CD4-positive, alpha-beta memory T cell (primary cell): ENCODE data around the gene SLC17A3. TPM values are rescaled to one million over a fixed set of nuclear protein-coding genes. Genes with fewer than 3 reads are reported as not detected.

Experiments
- CTCF ChIA-PET: fragments of 350-600 bp; sonication (Branson Sonifier 250); formaldehyde crosslinking; loops from one replicate; lab custom pipeline; 2021; ENCODE audit warnings: inconsistent platforms; ENCODE audit not compliant: partially characterized antibody; lab: Charles Lee
- POLR2A ChIA-PET: fragments of 350-600 bp; sonication (Branson Sonifier 250); formaldehyde crosslinking; loops from one replicate; lab custom pipeline; 2021; ENCODE audit not compliant: partially characterized antibody; lab: Charles Lee
- DNase-seq, 5 donors: peaks; one replicate each; pipeline versions ENCODE4 v3.0.0 to v3.0.0-alpha.2; 2020 to 2022; ENCODE audit warnings: mixed read lengths in 1 of 5
- H3K27ac ChIP-seq: one replicate; pipeline ENCODE4 v1.7.0; 2013; ENCODE audit warnings: low read depth, low read length
- H3K27me3 ChIP-seq: 2 replicates; pipeline ENCODE4 v1.7.0; 2013; ENCODE audit warnings: mild to moderate bottlenecking, low read length, moderate library complexity; ENCODE audit not compliant: insufficient read depth
- H3K36me3 ChIP-seq: 2 replicates; pipeline ENCODE4 v1.7.0; 2013; ENCODE audit warnings: mild to moderate bottlenecking, low read length, moderate library complexity; ENCODE audit not compliant: insufficient read depth
- H3K4me1 ChIP-seq: 2 replicates; pipeline ENCODE4 v1.7.0; 2013; ENCODE audit warnings: mild to moderate bottlenecking, low read length, moderate library complexity; ENCODE audit not compliant: insufficient read depth
- H3K4me3 ChIP-seq, 2 donors: one replicate each; pipeline ENCODE4 v1.7.0; 2013; ENCODE audit warnings: low read length in 2 of 2, mild to moderate bottlenecking in 1 of 2
- H3K9me3 ChIP-seq, 2 donors: one replicate each; pipeline ENCODE4 v1.7.0; 2013; ENCODE audit warnings: low read length in 2 of 2, control low read depth in 1 of 2; ENCODE audit not compliant: control insufficient read depth in 1 of 2
- H3K27ac Mint-ChIP-seq, 7 donors: one replicate each; pipeline ENCODE4 v1.8.0; 2020 to 2021; ENCODE audit warnings: mixed read lengths in 7 of 7, mild to moderate bottlenecking in 6 of 7, inconsistent platforms in 3 of 7, moderate library complexity in 3 of 7
- H3K27me3 Mint-ChIP-seq, 2 donors: one replicate each; pipeline ENCODE4 v1.8.0; 2020 to 2021; ENCODE audit warnings: mixed read lengths in 2 of 2
- H3K36me3 Mint-ChIP-seq, 2 donors: one replicate each; pipeline ENCODE4 v1.8.0; 2020 to 2021; ENCODE audit warnings: mixed read lengths in 2 of 2, inconsistent platforms in 1 of 2, mild to moderate bottlenecking in 1 of 2
- H3K4me1 Mint-ChIP-seq, 4 donors: one replicate each; pipeline ENCODE4 v1.8.0; 2020 to 2021; ENCODE audit warnings: mixed read lengths in 4 of 4, mild to moderate bottlenecking in 1 of 4
- H3K4me3 Mint-ChIP-seq, 8 donors: one replicate each; pipeline ENCODE4 v1.8.0; 2020 to 2021; ENCODE audit warnings: mixed read lengths in 8 of 8, mild to moderate bottlenecking in 7 of 8, moderate library complexity in 6 of 8, inconsistent platforms in 3 of 8
- H3K9me3 Mint-ChIP-seq, 8 donors: one replicate each; pipeline ENCODE4 v1.8.0; 2020 to 2021; ENCODE audit warnings: mixed read lengths in 8 of 8, mild to moderate bottlenecking in 5 of 8, inconsistent platforms in 3 of 8, moderate library complexity in 1 of 8
- intact Hi-C: fragments of 100-400 bp; cut with micrococcal nuclease; formaldehyde crosslinking; loops from one replicate; pipeline ENCODE4 v1.15.1; 2023
- polyA plus RNA-seq, 2 donors: library from polyadenylated mRNA; unstranded; fragments of 300-500 nt; fragmentation: Illumina TruSeq; gene quantifications; one replicate each; pipeline ENCODE4 v1.2.3, GENCODE V29; 2021
- total RNA-seq, 2 experiments: library from RNA; stranded (reverse); gene quantifications; one replicate each; pipeline ENCODE4 v1.2.3, GENCODE V29; 2021

The SLC17A3 gene
- total and polyA plus RNA-seq, 4 experiments from 2014 or later = 0.75 to 1.00 (median 0.81) TPM; not detected in 1

DNA sequence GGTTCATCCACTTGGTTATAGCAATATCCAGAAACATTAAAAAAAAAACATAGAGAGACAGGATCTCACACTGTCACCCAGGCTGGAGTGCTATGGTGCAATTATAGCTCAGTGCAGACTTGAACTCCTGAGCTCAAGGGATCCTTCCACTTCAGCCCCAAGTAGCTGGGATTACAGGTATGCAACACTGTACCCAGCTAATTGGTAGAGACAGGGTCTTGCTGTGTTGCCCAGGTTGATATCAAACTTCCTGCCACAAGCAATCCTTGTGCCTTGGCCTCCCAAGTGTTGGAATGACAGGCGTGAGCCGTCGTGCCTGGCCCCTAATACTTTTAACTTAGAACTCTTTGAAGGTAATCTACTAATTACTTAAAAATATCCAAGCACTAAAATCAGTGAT is 41.4 kb downstream of the SLC17A3 start:
- ChIA-PET POLR2A (no interaction called here), CTCF (no interaction called here)
- no peaks in the 10 kb centered on the region for H3K4me1 Mint-ChIP-seq
- Histone ChIP-seq H3K27me3 (no peaks in the 10 kb centered on the region), H3K9me3 (no peaks in the 10 kb centered on the region), H3K4me1 (no peaks in the 10 kb centered on the region), H3K36me3 (no peaks in the 10 kb centered on the region), H3K4me3 (no peak overlapping the region), H3K27ac (no peak overlapping the region)
- no peak for DNase-seq
- intact Hi-C loops = no loop called here
- H3K27ac Mint-ChIP-seq = no peak overlapping the region
- H3K36me3 Mint-ChIP-seq = no peaks in the 10 kb centered on the region
- H3K9me3 Mint-ChIP-seq = peaks cover 0 to 3% (median 0%) of the 10 kb centered on the region in 8 donors
- H3K4me3 Mint-ChIP-seq = no peak overlapping the region
- peaks cover 9 to 13% of the 10 kb centered on the region in 2 donors for H3K27me3 Mint-ChIP-seq

DNA sequence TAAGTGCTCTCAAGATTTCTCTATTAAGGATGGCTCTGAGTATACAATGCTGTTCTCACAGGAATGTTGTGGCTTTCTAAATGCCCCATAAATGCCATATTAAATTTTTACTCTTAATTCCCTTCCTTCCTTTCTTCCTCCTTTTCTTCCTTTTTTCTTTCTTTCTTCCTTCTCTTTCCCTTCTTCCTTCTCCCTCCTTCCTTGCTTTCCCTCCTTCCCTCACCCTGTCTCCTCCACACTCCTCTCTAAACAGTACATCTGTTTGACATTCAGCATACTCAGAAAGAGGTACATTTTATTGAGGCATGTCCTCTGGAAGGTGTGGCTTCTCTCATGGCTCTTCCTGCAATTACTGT is 41.8 kb downstream of the SLC17A3 start:
- no peaks in the 10 kb centered on the region for H3K27me3 ChIP-seq
- H3K4me3 ChIP-seq = no peak overlapping the region
- Mint-ChIP-seq H3K27ac (no peak overlapping the region), H3K4me1 (no peaks in the 10 kb centered on the region), H3K4me3 (no peak overlapping the region), H3K9me3 (peaks cover 0 to 3% (median 0%) of the 10 kb centered on the region in 8 donors), H3K36me3 (no peaks in the 10 kb centered on the region), H3K27me3 (peaks cover 10 to 16% of the 10 kb centered on the region in 2 donors)
- CTCF ChIA-PET = no interaction called here
- H3K9me3 ChIP-seq = no peaks in the 10 kb centered on the region
- intact Hi-C loops = no loop called here
- no peaks in the 10 kb centered on the region for H3K36me3 ChIP-seq
- H3K27ac ChIP-seq = no peak overlapping the region
- H3K4me1 ChIP-seq = no peaks in the 10 kb centered on the region
- no peak for DNase-seq
- POLR2A ChIA-PET = no interaction called here

DNA sequence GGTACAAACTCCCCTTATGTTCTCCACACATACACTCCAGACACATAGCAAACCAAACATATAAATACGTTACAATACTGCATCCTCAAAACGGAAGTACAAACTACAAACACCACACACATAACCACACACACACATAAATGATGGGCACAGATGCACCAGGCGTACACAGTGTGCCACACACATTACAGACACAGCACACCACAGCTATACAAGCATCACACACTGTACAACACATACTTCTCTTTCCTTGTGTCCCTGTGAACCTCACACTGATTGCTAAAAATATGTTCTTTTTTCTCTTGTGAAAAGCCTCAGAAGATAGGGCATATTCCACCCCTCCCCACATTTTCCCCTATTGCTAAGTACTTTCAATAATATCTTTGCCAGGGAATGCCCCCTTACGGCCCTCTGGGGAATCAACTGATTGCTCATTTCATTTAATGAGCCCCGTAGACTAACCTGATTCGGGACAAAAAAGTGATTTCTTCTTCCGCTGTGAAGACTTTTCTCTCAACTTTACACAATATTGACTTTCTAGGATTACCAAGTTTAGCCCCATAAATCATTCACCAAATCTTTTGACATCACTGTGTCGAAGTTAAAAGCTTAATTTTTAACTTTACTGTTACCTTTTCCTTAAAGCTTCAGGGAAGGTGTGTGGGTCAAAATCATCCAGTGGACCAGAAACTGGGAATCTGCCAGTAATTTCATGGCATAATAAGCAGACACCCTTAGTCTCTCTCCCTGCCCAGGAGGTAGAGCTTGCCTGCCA is 42.3 kb downstream of the SLC17A3 start, which contains the start of gene SLC17A1:
Gene SLC17A1 (minus strand): TSS at position 521 of the 775 bp plus-strand sequence. CDS start 1,495 bp downstream, outside the sequence.
- no peaks in the 10 kb centered on the region for H3K4me1 Mint-ChIP-seq
- H3K4me1 ChIP-seq = no peaks in the 10 kb centered on the region
- H3K4me3 ChIP-seq = no peak within 1 kb of the TSS
- H3K9me3 ChIP-seq = no peaks in the 10 kb centered on the region
- H3K27ac ChIP-seq = no peak within 1 kb of the TSS
- H3K27me3 ChIP-seq = no peaks in the 10 kb centered on the region
- H3K9me3 Mint-ChIP-seq = peaks cover 0 to 3% (median 0%) of the 10 kb centered on the region in 8 donors
- no peak within 1 kb of the TSS for H3K27ac Mint-ChIP-seq
- ChIA-PET POLR2A (no interaction called here), CTCF (no interaction called here)
- DNase-seq = no peak
- intact Hi-C loops = no loop called here
- no peaks in the 10 kb centered on the region for H3K36me3 Mint-ChIP-seq
- H3K4me3 Mint-ChIP-seq = no peak within 1 kb of the TSS
- H3K36me3 ChIP-seq = no peaks in the 10 kb centered on the region
- H3K27me3 Mint-ChIP-seq = peaks cover 10 to 16% of the 10 kb centered on the region in 2 donors

DNA sequence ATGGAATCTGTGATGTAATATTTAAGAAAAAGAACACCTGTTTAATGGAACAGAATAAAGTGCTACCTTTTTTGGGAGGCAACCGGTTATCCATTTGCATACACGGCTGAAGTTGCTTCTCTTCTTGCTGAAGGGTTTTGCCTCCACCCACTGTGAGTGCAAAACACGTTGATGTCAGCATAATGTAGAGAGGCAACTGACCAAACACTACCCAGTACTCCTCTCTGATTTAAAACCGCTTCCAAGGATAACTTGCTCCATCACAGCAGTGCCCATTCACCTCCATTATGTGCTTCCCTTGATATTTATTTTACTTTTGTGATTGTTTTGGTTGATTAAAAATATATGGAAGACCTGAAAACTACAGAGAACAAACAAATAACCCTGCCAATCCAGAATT is 43.6 kb downstream of the SLC17A3 start:
- no peak for DNase-seq
- intact Hi-C loops = no loop called here
- Mint-ChIP-seq H3K9me3 (peaks cover 0 to 12% (median 8%) of the 10 kb centered on the region in 8 donors), H3K4me3 (no peak overlapping the region), H3K27ac (no peak overlapping the region), H3K4me1 (no peaks in the 10 kb centered on the region), H3K36me3 (no peaks in the 10 kb centered on the region), H3K27me3 (peaks cover 12 to 20% of the 10 kb centered on the region in 2 donors)
- CTCF ChIA-PET = no interaction called here
- no peaks in the 10 kb centered on the region for H3K4me1 ChIP-seq
- POLR2A ChIA-PET = no interaction called here
- H3K4me3 ChIP-seq = no peak overlapping the region
- H3K27me3 ChIP-seq = no peaks in the 10 kb centered on the region
- H3K36me3 ChIP-seq = no peaks in the 10 kb centered on the region
- no peaks in the 10 kb centered on the region for H3K9me3 ChIP-seq
- H3K27ac ChIP-seq = no peak overlapping the region

DNA sequence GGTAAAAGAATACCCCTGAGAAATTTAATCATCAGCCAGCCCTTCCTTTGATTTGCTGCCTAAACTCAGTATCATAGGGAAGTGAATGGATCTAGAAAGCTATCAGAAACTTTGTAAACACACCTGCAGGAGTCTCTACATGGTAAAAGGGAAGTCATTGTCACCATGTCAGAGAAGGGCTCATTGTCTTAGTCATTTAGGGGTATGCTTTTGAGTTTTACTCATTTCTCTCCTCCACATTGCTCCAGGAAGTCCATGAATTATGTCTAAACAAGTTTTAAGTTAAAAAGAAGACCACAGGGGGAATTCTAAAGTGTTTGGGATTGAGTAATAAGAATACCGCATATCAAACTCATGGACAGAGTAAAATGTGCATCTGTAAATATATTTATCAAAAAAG is 44.7 kb downstream of the SLC17A3 start:
- ChIA-PET CTCF (interaction anchor here (0.7 kb wide), 1 partner anchor 606 kb away, joined by 3 read pairs; no protein-coding TSS in a partner anchor), POLR2A (no interaction called here)
- Histone ChIP-seq H3K36me3 (no peaks in the 10 kb centered on the region), H3K27me3 (no peaks in the 10 kb centered on the region), H3K4me3 (no peak overlapping the region), H3K9me3 (no peaks in the 10 kb centered on the region), H3K4me1 (no peaks in the 10 kb centered on the region), H3K27ac (no peak overlapping the region)
- no peaks in the 10 kb centered on the region for H3K4me1 Mint-ChIP-seq
- H3K4me3 Mint-ChIP-seq = no peak overlapping the region
- H3K9me3 Mint-ChIP-seq = peaks cover 0 to 18% (median 12%) of the 10 kb centered on the region in 8 donors
- no peaks in the 10 kb centered on the region for H3K36me3 Mint-ChIP-seq
- no peak for DNase-seq
- intact Hi-C loops = no loop called here
- peaks cover 12 to 21% of the 10 kb centered on the region in 2 donors for H3K27me3 Mint-ChIP-seq
- no peak overlapping the region for H3K27ac Mint-ChIP-seq

DNA sequence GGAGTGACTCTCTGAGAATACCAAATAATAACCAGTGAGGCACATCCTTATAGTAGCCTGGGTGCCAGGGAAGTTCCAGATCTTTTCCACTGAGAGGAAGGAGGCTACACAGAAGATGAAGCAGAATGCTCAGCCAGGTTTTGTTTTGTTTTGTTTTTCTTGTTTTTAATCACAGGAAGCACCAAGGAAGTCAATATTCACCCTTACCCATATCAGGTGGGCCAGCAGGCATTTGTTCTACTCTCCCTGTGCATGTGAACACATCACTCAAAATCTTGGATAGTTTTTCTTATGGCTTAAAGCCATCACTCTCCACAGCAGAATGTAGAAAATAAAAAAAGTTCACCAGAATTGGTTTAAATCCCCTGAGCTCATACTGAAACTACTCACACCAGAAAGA is 52.7 kb downstream of the SLC17A3 start:
- Mint-ChIP-seq H3K27ac (no peak overlapping the region), H3K27me3 (peaks cover 5 to 6% of the 10 kb centered on the region in 2 donors), H3K9me3 (peaks cover 0 to 18% (median 11%) of the 10 kb centered on the region in 8 donors), H3K36me3 (no peaks in the 10 kb centered on the region), H3K4me3 (no peak overlapping the region), H3K4me1 (peaks cover 0 to 6% (median under 1%) of the 10 kb centered on the region in 4 donors)
- H3K27ac ChIP-seq = no peak overlapping the region
- H3K4me3 ChIP-seq = no peak overlapping the region
- CTCF ChIA-PET = interaction anchor here (1.0 kb wide), 1 partner anchor 32 kb away, joined by 4 read pairs; no protein-coding TSS in a partner anchor
- H3K36me3 ChIP-seq = no peaks in the 10 kb centered on the region
- no peaks in the 10 kb centered on the region for H3K9me3 ChIP-seq
- no peaks in the 10 kb centered on the region for H3K27me3 ChIP-seq
- POLR2A ChIA-PET = no interaction called here
- intact Hi-C loops = no loop called here
- no peaks in the 10 kb centered on the region for H3K4me1 ChIP-seq
- no peak for DNase-seq

DNA sequence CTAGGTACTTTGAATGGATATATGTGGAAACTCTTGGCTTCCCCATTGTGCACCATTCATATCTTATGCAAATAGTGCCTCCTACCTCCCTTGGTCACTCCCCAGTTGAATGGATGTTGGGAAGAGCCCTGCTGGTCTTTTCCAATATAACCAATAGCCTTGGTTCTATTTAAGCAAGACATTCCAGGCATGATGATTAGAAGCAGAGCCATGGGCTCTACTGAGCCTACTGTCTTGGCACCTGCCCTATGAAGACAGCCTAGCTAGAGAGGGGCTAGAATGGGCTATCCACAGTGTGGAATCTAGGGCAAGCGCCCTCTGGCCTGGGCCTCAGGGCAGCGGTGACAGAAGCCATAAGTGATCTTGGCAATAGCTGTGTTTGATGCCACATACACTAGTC is 57.8 kb downstream of the SLC17A3 start:
- intact Hi-C loops = no loop called here
- Mint-ChIP-seq H3K4me3 (no peak overlapping the region), H3K27ac (no peak overlapping the region), H3K36me3 (no peaks in the 10 kb centered on the region), H3K4me1 (no peaks in the 10 kb centered on the region), H3K9me3 (peaks cover 0 to 5% (median 3%) of the 10 kb centered on the region in 8 donors), H3K27me3 (peaks cover 1 to 5% of the 10 kb centered on the region in 2 donors)
- ChIA-PET POLR2A (no interaction called here), CTCF (interaction anchor here (1.7 kb wide), 1 partner anchor 27 kb away, joined by 3 read pairs; no protein-coding TSS in a partner anchor)
- no peak overlapping the region for H3K27ac ChIP-seq
- no peaks in the 10 kb centered on the region for H3K27me3 ChIP-seq
- no peaks in the 10 kb centered on the region for H3K36me3 ChIP-seq
- H3K4me3 ChIP-seq = no peak overlapping the region
- no peak for DNase-seq
- no peaks in the 10 kb centered on the region for H3K4me1 ChIP-seq
- H3K9me3 ChIP-seq = no peaks in the 10 kb centered on the region
